ENCODE measurements around the gene OR5AU1. TPM values are rescaled to one million over a fixed set of nuclear protein-coding genes. Genes with fewer than 3 reads are reported as not detected.
"Not testable (repeated sequence)": the region's sequence is repeated elsewhere in the genome, so short reads cannot be mapped to it uniquely, and the experiment has no call there.

The OR5AU1 gene
- total RNA-seq, 2 experiments from 2014 or later = not detected

DNA sequence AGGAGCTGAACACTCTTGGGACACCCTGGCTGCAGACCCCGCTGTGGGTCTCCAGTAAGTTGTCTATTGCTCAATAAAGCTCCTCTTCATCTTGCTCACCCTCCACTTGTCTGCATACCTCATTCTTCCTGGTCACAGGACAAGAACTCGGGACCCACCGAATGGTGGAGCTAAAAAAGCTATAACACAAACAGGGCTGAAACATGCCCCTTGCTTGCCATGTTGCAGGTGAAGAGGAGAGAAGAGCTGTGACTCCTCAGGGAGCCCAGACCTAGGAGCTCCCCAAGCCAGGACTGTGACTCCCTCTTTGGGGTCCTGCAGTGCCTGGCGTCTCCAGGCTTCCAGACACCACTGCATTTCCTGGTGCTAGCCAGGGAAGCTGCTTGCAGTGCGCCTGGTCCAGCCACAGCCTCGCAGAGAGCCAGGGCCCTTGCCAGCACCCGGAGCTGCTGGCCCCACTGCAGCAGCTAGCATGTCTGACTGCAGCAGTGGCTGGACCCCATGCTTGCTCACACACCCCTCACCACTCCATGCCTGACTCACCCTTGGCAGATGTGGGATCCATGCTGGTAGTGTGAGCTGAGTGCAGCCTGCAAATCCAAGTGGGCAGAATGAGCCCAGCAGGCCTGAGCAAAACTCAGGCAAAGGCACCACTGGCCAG is 37.1 kb upstream of the OR5AU1 start:
- POLR2A ChIA-PET = interaction anchor here (0.6 kb wide), 1 partner anchor 49 kb away, joined by 3 read pairs; no protein-coding TSS in a partner anchor

DNA sequence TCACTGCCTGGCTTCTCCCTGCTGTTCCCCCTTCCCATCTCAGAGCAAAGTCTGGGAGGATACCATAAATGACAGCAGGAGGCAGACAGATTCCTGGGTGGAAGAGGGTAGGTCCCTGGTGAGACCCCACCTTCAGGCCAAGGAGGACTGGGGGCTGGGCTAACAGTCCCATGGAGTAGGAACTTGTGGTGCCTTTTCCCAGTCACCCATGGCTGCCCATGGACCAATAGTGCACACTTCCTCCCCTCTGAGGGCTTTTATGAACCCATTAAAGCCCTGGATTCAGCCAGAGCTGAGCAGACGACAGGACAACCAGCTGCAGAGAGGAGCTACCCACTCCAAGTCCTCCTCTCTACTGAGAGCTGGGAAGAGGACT is 36.6 kb upstream of the OR5AU1 start:
- DNase-seq = no peak
- no peaks in the 10 kb centered on the region for H3K36me3 Mint-ChIP-seq
- H3K27me3 Mint-ChIP-seq = peaks cover 11% of the 10 kb centered on the region
- H3K4me3 Mint-ChIP-seq = peak overlapping the region; percentile 74
- no peak for ATAC-seq (ENCODE audit: low read depth)
- no peak overlapping the region for H3K27ac Mint-ChIP-seq
- no peaks in the 10 kb centered on the region for H3K4me1 Mint-ChIP-seq
- H3K9me3 Mint-ChIP-seq = no peaks in the 10 kb centered on the region
- POLR2A ChIA-PET = no interaction called here

More for the DNA sequence above, 37.1 kb upstream of the OR5AU1 start:
- H3K27me3 Mint-ChIP-seq = peaks cover 11% of the 10 kb centered on the region
- no peak overlapping the region for H3K4me3 Mint-ChIP-seq
- H3K4me1 Mint-ChIP-seq = no peaks in the 10 kb centered on the region
- no peaks in the 10 kb centered on the region for H3K36me3 Mint-ChIP-seq
- DNase-seq = no peak
- H3K27ac Mint-ChIP-seq = no peak overlapping the region
- no peaks in the 10 kb centered on the region for H3K9me3 Mint-ChIP-seq
- no peak for ATAC-seq (ENCODE audit: low read depth)

DNA sequence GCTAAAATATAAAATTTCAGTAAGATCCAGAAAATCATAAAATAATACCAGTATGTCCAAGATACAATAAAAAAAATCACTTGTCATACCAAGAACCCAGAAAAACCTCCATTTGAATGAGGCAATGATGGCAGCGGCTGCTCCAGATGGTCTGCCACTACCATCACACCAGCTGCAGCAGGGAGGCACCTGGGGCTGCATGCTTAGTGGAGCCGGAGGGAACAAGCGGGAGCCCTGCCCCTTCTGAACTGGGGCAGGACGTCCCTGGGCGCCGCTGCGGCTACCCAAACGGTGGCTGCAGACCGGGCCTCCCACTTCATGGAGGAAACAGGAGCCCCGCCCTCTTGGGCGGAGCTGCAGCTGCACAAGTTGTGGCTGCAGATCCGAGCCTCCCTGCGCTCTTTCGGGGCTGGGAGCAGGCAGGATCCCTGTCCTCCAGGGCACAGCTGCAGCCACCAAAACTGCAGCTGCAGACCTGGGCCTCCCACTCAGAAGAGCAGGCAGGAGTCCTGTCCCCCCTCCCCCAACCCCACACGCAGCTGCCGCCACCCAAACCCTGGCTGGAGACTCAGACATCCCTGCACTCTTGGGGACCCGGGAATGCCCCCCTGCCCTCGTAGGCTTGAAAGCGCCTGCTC is 36.1 kb upstream of the OR5AU1 start:
- peaks cover 12% of the 10 kb centered on the region for H3K27me3 Mint-ChIP-seq
- ATAC-seq (ENCODE audit: low read depth) (peak; percentile 98), DNase-seq (peak; percentile 82)
- peak overlapping the region; percentile 74 for H3K4me3 Mint-ChIP-seq
- no peaks in the 10 kb centered on the region for H3K36me3 Mint-ChIP-seq
- POLR2A ChIA-PET = interaction anchor here (0.7 kb wide), 1 partner anchor 393 kb away, joined by 3 read pairs; no protein-coding TSS in a partner anchor
- H3K9me3 Mint-ChIP-seq = no peaks in the 10 kb centered on the region
- H3K27ac Mint-ChIP-seq = peak overlapping the region; percentile 65
- no peaks in the 10 kb centered on the region for H3K4me1 Mint-ChIP-seq

DNA sequence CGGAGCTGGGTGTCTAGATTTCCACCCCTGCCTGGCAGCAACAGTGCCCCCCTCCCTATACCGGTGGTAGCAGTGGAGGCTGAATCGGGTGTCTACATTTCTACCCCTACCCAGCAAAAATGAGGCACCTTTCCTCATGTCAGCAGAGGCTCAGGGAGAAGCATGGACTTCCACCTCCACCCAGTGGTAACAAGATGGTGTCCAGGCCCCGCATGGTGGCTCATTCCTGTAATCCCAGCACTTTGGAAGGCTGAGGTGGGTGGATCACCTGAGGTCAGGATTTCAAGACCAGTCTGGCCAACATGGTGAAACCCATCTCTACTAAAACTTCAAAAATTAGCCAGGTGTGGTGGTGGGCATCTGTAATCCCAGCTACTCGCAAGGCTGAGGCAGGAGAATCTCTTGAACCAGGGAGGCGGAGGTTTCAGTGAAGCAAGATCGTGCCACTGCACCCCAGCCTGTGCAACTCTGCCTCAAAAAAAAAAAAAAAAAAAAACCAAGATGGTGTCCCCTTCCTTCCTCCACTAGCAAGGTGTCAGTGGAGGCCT is 35.5 kb upstream of the OR5AU1 start:
- Mint-ChIP-seq H3K27me3 (peaks cover 13% of the 10 kb centered on the region), H3K4me3 (peak overlapping the region; percentile 74)
- POLR2A ChIA-PET = interaction anchor here (0.7 kb wide), 1 partner anchor 392 kb away, joined by 3 read pairs; no protein-coding TSS in a partner anchor

DNA sequence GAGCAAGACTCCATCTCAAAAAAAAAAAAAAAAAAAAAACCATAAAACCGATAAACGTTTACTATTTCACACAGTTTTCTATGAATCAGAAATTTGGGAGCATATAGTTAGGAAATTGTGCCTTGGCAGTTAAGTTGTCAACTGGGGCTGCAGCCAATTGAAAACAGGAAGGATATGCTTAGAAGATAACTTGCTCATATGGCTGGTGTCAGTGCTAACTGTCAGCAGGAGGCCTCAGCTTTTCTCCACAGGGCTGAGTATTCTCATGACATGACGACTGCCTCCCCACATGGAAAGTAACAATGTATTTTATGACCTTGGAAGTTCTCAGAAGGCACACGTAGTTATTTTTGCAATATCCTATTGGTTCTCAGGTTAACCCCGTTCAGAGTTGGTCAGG is 29.6 kb upstream of the OR5AU1 start:
- DNase-seq = no peak
- no peak for ATAC-seq (ENCODE audit: low read depth)
- no peak overlapping the region for H3K27ac Mint-ChIP-seq
- POLR2A ChIA-PET = interaction anchor here (0.8 kb wide), 1 partner anchor 66 kb away, joined by 5 read pairs; no protein-coding TSS in a partner anchor
- H3K36me3 Mint-ChIP-seq = no peaks in the 10 kb centered on the region
- H3K4me1 Mint-ChIP-seq = no peaks in the 10 kb centered on the region
- H3K4me3 Mint-ChIP-seq = no peak overlapping the region
- H3K27me3 Mint-ChIP-seq = peaks cover 14% of the 10 kb centered on the region
- H3K9me3 Mint-ChIP-seq = peaks cover 2% of the 10 kb centered on the region

More for the DNA sequence above, 35.5 kb upstream of the OR5AU1 start:
- peak overlapping the region; percentile 65 for H3K27ac Mint-ChIP-seq
- ATAC-seq (ENCODE audit: low read depth) (peak; percentile 16), DNase-seq (no peak)
- H3K36me3 Mint-ChIP-seq = no peaks in the 10 kb centered on the region
- H3K4me1 Mint-ChIP-seq = no peaks in the 10 kb centered on the region
- no peaks in the 10 kb centered on the region for H3K9me3 Mint-ChIP-seq

DNA sequence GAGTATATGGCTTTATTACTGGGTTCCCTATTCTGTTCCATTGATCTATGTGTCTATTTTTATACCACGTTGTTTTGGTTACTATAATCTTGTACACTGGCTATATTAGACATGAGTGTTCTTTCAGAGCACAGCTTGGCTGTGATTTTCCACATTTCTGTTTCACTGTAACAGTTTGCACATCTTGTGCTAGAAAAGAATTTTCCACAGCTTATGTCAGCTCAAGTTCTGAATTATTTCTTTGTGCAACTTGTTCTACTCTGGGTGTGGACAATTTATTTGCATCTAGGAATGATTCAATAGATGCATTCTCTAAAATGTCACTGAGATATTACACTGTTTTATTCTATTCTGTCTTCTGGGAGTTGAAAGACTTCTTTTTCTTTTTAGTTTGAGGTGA is 28.4 kb upstream of the OR5AU1 start:
- peaks cover 18% of the 10 kb centered on the region for H3K27me3 Mint-ChIP-seq

DNA sequence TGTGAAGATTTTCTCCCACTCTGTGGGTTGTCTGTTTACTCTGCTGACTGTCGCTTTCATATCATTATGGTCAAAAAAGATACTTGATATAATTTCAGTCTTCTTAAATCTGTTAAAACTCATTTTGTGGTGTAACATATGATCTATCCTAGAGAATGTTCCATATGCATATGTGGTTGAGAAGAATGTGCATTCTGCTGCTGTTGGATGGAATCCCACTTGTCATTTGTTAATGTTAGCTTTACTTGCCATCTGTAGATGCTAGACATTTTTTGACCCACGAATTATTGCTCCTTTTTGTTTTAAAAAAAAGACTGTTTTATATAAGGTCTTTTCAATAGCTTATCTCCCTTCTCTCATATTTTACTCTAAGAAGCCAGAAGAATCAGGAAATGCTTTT is 26.3 kb upstream of the OR5AU1 start:
- Mint-ChIP-seq H3K4me3 (no peak overlapping the region), H3K27me3 (peaks cover 18% of the 10 kb centered on the region), H3K36me3 (no peaks in the 10 kb centered on the region), H3K27ac (no peak overlapping the region), H3K4me1 (no peaks in the 10 kb centered on the region), H3K9me3 (peaks cover 3% of the 10 kb centered on the region)
- DNase-seq (no peak), ATAC-seq (ENCODE audit: low read depth) (no peak)
- POLR2A ChIA-PET = no interaction called here

More for the DNA sequence above, 28.4 kb upstream of the OR5AU1 start:
- Mint-ChIP-seq H3K4me3 (no peak overlapping the region), H3K27ac (no peak overlapping the region), H3K36me3 (no peaks in the 10 kb centered on the region), H3K9me3 (peaks cover 2% of the 10 kb centered on the region), H3K4me1 (no peaks in the 10 kb centered on the region)
- POLR2A ChIA-PET = no interaction called here
- no peak for ATAC-seq (ENCODE audit: low read depth)
- DNase-seq = no peak

DNA sequence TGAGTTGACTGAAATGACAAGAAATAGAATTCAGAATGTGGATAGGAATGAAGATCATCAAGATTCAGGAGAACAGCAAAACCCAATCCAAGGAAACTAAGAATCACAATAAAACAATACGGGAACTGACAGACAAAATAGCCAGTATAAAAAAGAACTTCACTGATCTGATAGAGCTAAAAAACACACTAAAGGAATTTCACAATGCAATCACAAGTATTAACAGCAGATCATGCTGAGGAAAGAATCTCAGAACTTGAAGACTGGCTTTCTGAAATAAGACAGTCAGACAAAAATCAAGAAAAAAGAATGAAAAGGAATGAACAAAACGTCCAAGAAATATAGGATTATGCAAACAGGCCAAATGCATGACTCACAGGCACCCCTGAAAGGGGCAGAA is 15.3 kb upstream of the OR5AU1 start:
- H3K9me3 Mint-ChIP-seq = peaks cover 3% of the 10 kb centered on the region
- peaks cover 45% of the 10 kb centered on the region for H3K27me3 Mint-ChIP-seq
- H3K4me1 Mint-ChIP-seq = no peaks in the 10 kb centered on the region
- DNase-seq = no peak
- no peak overlapping the region for H3K4me3 Mint-ChIP-seq
- ATAC-seq (ENCODE audit: low read depth) = no peak
- H3K27ac Mint-ChIP-seq = no peak overlapping the region
- POLR2A ChIA-PET = no interaction called here
- no peaks in the 10 kb centered on the region for H3K36me3 Mint-ChIP-seq

DNA sequence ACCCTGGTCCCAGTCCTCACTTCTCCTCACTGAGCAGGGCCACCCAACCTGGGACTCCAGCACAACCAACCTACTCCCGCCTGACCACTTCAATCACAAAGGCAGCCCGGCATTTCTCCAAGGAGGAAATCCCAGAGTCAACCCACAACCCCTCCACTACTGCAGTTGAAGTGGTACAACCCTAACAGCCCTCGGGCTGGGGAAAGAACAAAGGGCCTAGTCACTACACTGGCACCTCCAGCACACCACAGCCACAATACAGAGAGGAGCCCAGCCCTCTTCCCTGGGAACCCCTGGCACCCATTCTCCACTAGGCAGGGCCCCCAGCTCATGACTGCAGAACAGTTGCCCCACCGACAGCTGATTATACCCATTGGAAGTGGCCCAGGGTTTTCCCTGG is 13.7 kb upstream of the OR5AU1 start:
- Mint-ChIP-seq H3K36me3 (no peaks in the 10 kb centered on the region), H3K27ac (no peak overlapping the region), H3K4me1 (no peaks in the 10 kb centered on the region), H3K9me3 (peaks cover 3% of the 10 kb centered on the region), H3K27me3 (peaks cover 40% of the 10 kb centered on the region), H3K4me3 (no peak overlapping the region)
- ATAC-seq (ENCODE audit: low read depth) (no peak), DNase-seq (no peak)
- POLR2A ChIA-PET = no interaction called here

DNA sequence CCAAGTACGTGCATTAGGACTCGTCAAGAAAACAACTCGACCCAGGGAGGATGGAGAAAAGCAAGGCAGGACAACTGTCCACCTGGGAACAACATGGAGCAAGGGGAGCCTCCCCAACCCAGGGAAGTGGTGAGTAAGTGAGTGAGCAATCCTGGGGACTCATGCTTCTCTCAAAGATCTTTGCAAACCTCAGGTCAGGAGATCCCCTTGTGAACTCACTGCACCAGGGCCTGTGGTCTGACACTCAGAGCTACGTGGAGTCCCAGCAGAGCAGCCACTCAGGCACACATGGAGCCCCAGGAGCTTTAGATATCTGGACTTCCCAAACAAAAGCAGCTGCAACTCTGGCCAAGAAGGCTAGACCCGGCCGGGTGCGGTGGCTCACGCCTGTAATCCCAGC is 12.2 kb upstream of the OR5AU1 start:
- Mint-ChIP-seq H3K27me3 (peaks cover 36% of the 10 kb centered on the region), H3K9me3 (peaks cover 3% of the 10 kb centered on the region), H3K4me3 (no peak overlapping the region), H3K27ac (no peak overlapping the region), H3K4me1 (no peaks in the 10 kb centered on the region), H3K36me3 (no peaks in the 10 kb centered on the region)
- no peak for DNase-seq
- POLR2A ChIA-PET = no interaction called here
- no peak for ATAC-seq (ENCODE audit: low read depth)

DNA sequence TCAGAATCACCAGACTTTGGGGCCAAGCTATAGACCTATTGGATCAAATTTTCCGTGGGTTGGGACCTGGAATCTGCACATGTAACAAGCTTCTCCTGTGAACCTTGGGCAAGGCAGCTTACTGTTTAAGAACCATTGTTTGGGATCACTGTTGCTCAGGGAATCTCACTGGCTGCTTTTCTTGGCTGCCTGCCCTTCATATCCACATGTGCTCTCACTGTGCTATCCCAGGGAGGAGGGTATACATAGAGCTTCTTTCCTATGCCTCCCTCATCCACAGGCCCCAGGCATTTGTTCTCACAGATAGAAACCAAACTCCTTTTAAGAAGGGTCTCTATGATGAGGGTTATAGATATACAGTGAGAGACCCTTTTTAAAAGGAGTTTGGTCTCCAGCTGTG is 9.8 kb upstream of the OR5AU1 start:
- DNase-seq; H3K36me3 Mint-ChIP-seq; POLR2A ChIA-PET; H3K4me1 Mint-ChIP-seq; H3K27ac Mint-ChIP-seq; ATAC-seq (ENCODE audit: low read depth); H3K4me3 Mint-ChIP-seq; H3K9me3 Mint-ChIP-seq: not testable (repeated sequence)
- peaks cover 36% of the 10 kb centered on the region for H3K27me3 Mint-ChIP-seq

DNA sequence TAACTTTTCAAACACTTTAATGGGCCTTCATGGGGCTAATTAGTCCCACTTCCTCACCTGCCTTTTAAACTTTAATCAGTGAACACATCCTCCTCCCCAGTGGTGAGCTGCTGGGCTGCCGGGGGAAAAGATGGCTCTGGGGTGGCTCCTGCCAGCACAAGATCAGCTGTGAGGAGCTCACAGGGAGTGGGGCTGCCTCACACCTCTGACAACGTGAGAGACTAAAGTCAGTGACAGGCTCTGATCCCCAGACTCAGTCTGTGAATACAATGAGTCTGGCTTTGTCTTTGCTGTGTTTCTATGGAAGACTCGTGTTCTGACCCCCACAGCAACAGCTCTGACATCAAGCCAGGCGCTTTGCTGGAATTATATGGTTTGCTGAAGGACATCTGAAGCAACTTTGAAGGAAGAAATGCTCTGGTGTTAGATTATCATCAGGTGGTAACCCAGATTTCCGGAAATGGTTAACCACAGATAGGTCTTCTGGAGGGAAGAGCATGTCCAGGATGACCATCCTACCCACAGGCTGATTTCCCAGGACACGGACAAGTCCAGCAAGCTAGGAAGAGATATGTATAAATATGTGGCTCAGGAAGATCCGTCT is 9.2 kb upstream of the OR5AU1 start:
- DNase-seq; H3K27ac Mint-ChIP-seq; H3K36me3 Mint-ChIP-seq; POLR2A ChIA-PET; H3K4me1 Mint-ChIP-seq; H3K9me3 Mint-ChIP-seq; ATAC-seq (ENCODE audit: low read depth); H3K4me3 Mint-ChIP-seq: not testable (repeated sequence)
- H3K27me3 Mint-ChIP-seq = peaks cover 32% of the 10 kb centered on the region

DNA sequence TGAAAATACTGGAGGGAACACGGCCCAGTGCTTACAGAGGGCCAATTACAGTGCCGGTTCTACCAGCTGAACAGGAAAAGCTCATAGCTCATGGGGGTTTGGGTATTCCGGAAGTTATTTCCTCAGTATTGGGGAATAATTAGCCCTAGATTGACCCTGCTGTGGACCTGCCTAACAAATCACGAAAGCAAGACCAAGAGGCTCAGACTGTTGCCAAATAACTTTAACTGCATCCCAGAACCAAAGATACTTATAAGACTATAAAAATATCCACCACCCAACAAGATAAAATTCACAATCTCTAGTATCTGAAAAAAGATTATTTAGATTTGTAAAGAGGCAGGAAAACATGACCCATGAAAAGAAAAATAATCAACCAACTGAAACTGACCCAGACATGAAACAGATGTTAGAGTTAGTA is 8.0 kb upstream of the OR5AU1 start:
- peaks cover 31% of the 10 kb centered on the region for H3K27me3 Mint-ChIP-seq
- H3K27ac Mint-ChIP-seq = no peak overlapping the region
- H3K9me3 Mint-ChIP-seq = no peaks in the 10 kb centered on the region
- no peaks in the 10 kb centered on the region for H3K4me1 Mint-ChIP-seq
- no peaks in the 10 kb centered on the region for H3K36me3 Mint-ChIP-seq
- ATAC-seq (ENCODE audit: low read depth) (no peak), DNase-seq (no peak)
- POLR2A ChIA-PET = no interaction called here
- H3K4me3 Mint-ChIP-seq = no peak overlapping the region

DNA sequence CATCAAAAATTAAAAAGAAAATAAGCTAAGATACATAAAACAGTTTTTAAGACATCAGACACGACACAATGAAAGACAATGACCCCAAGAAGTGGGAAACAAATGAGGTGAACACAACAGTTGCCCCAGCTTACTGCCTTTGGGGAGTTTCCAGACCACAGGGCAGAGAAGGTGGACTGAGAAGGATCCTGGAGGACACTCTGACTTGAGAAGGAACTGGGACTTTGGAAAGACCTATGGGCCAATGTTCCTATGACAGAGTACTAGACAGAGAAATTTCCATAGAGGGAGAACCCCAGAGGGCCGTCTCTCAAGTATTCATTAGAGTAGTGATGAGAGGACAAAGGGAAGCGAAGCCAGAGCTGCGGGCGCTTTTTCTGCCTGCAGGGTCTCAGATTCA is 6.2 kb upstream of the OR5AU1 start:
- Mint-ChIP-seq H3K9me3 (no peaks in the 10 kb centered on the region), H3K27me3 (peaks cover 38% of the 10 kb centered on the region), H3K27ac (no peak overlapping the region), H3K4me3 (no peak overlapping the region), H3K36me3 (no peaks in the 10 kb centered on the region), H3K4me1 (no peaks in the 10 kb centered on the region)
- POLR2A ChIA-PET = no interaction called here
- DNase-seq = no peak
- no peak for ATAC-seq (ENCODE audit: low read depth)
